Lower lobe of right lung (tissue), 2 donors: ENCODE data around the gene FTMT. TPM values are rescaled to one million over a fixed set of nuclear protein-coding genes. Genes with fewer than 3 reads are reported as not detected.

Experiments used
- ATAC-seq, 2 donors: fragments of 200-7000 bp; cut with Tn5 transposase; one replicate each; pipeline ENCODE4 v1.9.1; 2020 to 2022; ENCODE audit warnings: mild to moderate bottlenecking in 2 of 2, moderate library complexity in 2 of 2
- DNase-seq: peaks from one replicate; pipeline ENCODE4 v3.0.0-alpha.2; 2020
- H3K27ac ChIP-seq: fragments of 200-600 bp; one replicate; pipeline ENCODE4 v1.8.0; 2022
- H3K27me3 ChIP-seq: fragments of 200-600 bp; one replicate; pipeline ENCODE4 v1.8.0; 2022; ENCODE audit warnings: low read depth
- H3K36me3 ChIP-seq: fragments of 200-600 bp; one replicate; pipeline ENCODE4 v1.8.0; 2022; ENCODE audit warnings: mild to moderate bottlenecking
- H3K4me1 ChIP-seq: fragments of 200-600 bp; one replicate; pipeline ENCODE4 v1.8.0; 2022
- H3K4me3 ChIP-seq: fragments of 200-600 bp; one replicate; pipeline ENCODE4 v1.8.0; 2022; ENCODE audit warnings: mild to moderate bottlenecking
- H3K9me3 ChIP-seq: fragments of 200-600 bp; one replicate; pipeline ENCODE4 v1.8.0; 2022
- CTCF ChIP-seq: fragments of 200-600 bp; IDR thresholded peaks from one replicate; pipeline ENCODE4 v1.8.0; 2022; ENCODE audit warnings: antibody characterized with exemption, mild to moderate bottlenecking
- intact Hi-C: fragments of 100-400 bp; cut with DNase I; formaldehyde crosslinking; loops from one replicate; pipeline ENCODE4 v1.11.0; 2022
- total RNA-seq: library from RNA; stranded (reverse); fragmentation: NEBNext Ultra II Directional; extraction: Animal tissue kit (Norgen Biotek cat#: 25700); gene quantifications from one replicate; pipeline ENCODE4 v1.2.1, GENCODE V29; 2021
- donor health status: DM: no; HTN: yes; CAD: no; lungs with severe emphysema.

FTMT gene
- total RNA-seq, 1 donor from 2014 or later: not detected

DNA sequence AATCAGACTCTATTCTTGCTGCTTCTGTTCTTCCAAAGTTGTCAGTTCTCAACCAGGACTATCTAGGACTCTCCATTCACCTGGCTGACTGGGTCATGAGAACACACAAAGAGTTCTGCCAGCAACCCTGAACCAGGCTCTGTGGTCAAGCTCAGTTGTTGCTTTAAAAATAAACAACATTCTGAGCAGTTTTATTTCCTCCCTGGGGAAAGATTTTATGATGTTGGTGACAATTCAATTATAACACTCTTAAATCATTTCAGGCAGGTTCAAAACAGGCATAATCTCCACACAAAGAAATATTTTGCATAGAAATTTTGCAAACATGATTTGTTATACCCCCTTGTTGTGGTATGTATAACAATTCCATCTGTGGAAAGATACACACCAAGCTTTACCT is 36.0 kb downstream of the FTMT start:
- no peak overlapping the region for H3K27ac ChIP-seq
- H3K27me3 ChIP-seq: no peaks in the 10 kb centered on the region
- ATAC-seq (no peak), DNase-seq (no peak)
- intact Hi-C loops: no loop called here
- H3K4me3 ChIP-seq: no peak overlapping the region
- H3K9me3 ChIP-seq: no peaks in the 10 kb centered on the region
- no peaks in the 10 kb centered on the region for H3K4me1 ChIP-seq
- TF ChIP-seq CTCF: no peak
- no peaks in the 10 kb centered on the region for H3K36me3 ChIP-seq

DNA sequence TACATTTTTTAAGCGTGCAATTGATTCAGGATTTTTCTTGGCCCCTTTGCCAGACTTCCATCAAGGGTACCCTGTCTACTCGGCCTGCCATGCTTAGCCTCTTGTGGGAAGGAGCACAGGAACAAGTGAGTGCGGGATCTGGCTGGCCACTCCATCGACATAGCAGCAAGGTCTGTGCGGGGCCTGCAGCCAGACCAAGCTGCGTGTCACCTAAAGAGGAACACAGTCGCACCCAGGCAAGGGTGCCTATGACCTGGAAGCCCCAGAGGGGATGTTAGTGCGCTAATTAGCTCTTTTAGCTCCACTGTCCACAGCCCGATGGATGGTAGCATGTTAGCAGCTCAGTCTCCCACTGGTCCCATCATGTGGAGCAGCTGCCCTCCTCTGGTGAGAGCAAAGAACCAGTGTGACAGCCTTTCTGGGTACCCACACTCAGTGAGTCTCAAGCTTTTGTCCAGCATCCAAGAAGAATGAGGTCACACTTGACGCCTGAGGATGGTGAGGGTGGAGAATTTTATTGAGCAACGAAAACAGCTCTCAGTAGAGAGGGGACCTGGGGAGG is 38.7 kb downstream of the FTMT start:
- no peak for ATAC-seq

DNA sequence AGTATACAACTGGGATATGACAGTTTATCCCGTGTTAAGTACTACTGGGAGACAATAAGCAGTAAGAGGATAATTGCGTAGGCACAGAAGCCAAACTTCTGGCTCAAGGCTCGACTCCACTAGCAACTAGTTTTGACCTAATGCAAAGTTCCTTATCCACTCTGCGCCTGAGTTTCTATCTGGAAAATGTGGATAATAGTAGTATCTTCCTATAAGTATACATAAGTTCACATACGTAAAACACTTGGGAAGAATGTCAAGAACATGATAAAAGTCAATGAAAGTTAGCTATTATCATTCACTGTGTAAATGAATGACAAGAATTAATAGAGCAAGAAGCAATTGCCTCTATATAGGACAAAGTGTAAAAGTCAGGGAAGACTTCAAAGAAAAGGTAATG is 45.7 kb downstream of the FTMT start:
- H3K4me3 ChIP-seq: no peak overlapping the region
- no peaks in the 10 kb centered on the region for H3K27me3 ChIP-seq
- H3K4me1 ChIP-seq: no peaks in the 10 kb centered on the region
- no peak for TF ChIP-seq CTCF
- no peaks in the 10 kb centered on the region for H3K9me3 ChIP-seq
- H3K27ac ChIP-seq: no peak overlapping the region
- no peak for ATAC-seq
- DNase-seq: no peak
- intact Hi-C loops: no loop called here
- no peaks in the 10 kb centered on the region for H3K36me3 ChIP-seq

More for the DNA sequence above, 38.7 kb downstream of the FTMT start:
- no peaks in the 10 kb centered on the region for H3K9me3 ChIP-seq
- H3K36me3 ChIP-seq: no peaks in the 10 kb centered on the region
- H3K4me3 ChIP-seq: no peak overlapping the region
- intact Hi-C loops: no loop called here
- no peak for TF ChIP-seq CTCF
- no peaks in the 10 kb centered on the region for H3K27me3 ChIP-seq
- no peak overlapping the region for H3K27ac ChIP-seq
- DNase-seq: no peak
- H3K4me1 ChIP-seq: no peaks in the 10 kb centered on the region

- ATAC-seq: no peak
Observed at GRCh38 chr5:121899346-121899745, 47.7 kb downstream of the FTMT start.

More at GRCh38 chr5:121899346-121899745, 47.7 kb downstream of the FTMT start:
- Histone ChIP-seq H3K36me3 (no peaks in the 10 kb centered on the region), H3K9me3 (no peaks in the 10 kb centered on the region), H3K4me1 (no peaks in the 10 kb centered on the region), H3K27ac (no peak overlapping the region), H3K27me3 (no peaks in the 10 kb centered on the region), H3K4me3 (no peak overlapping the region)
- no peak for TF ChIP-seq CTCF
- no peak for DNase-seq
- intact Hi-C loops: no loop called here

Other genes with a start within 250 kb of the FTMT start
- gene SRFBP1, start 110.1 kb downstream of the FTMT start, total RNA-seq: 13.8 TPM
- gene LOX, start 226.4 kb downstream of the FTMT start, total RNA-seq: 16.2 TPM